ENCODE results near the gene SLC22A16. TPM values are rescaled to one million over a fixed set of nuclear protein-coding genes. Genes with fewer than 3 reads are reported as not detected.
A peak's percentile ranks its signal among the peaks of the same experiment; 100 is the strongest.

Gene SLC22A16
- polyA plus RNA-seq, 1 donor (not counting 4 experiments of a cell fraction or from before 2014, with no cell fraction given): not detected

DNA sequence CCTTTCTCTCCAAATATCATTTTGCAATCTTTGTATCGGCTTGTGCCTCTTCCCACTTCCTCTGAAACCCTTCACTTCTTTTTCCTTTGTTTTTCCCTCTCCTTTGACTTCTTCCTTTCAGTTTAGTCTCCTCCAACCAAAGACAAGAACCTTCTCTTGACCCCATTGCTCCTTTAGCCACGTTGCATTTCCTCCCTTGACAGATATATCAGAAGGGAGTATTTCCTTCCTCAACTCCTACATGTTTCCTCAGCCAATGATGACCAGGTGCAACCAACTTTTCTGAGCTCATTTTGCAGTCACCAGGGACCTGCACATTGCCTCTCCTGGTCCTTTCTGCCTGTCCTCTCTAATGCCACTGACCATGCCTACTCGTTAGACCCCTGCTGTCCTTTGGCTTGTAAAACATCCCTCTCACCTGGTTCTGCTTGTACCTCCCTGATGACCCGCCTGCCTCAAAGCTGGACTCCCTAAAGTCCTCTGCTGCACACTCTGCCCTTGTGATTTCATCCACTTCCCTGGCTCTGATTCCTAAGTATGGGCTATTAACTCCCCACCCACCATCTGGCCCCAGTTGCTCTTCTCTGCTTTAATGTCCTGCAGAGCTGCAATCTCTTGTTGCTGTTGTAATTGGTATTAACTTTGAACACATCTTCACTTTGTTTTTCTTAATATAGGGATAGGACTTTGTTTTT, 27.4 kb downstream of the SLC22A16 start:
- Histone ChIP-seq H3K79me2 (ENCODE audit: control insufficient read depth, insufficient read depth, low read length) (no peaks in the 10 kb centered on the region), H3K4me2 (ENCODE audit: control insufficient read depth, extremely low read depth, insufficient read depth, low read depth, low read length) (no peak overlapping the region), H3K27me3 (ENCODE audit: control insufficient read depth, extremely low read depth, insufficient read depth, low read length) (no peaks in the 10 kb centered on the region), H4K20me1 (ENCODE audit: control insufficient read depth, extremely low read depth, insufficient read depth, low read length) (no peaks in the 10 kb centered on the region), H3K4me3 (ENCODE audit: control insufficient read depth in 2 of 3, extremely low read depth in 1 of 3, insufficient read depth in 2 of 3, low read depth in 1 of 3, low read length in 3 of 3) (no peak overlapping the region), H3K9ac (ENCODE audit: control insufficient read depth, extremely low read depth, insufficient read depth, low read length) (no peak overlapping the region), H3K9me1 (ENCODE audit: control insufficient read depth, extremely low read depth, insufficient read depth, low read length) (no peaks in the 10 kb centered on the region), H3K27ac (ENCODE audit: control insufficient read depth, insufficient read depth, low read length) (no peak overlapping the region), H3K9me3 (ENCODE audit: control insufficient read depth, low read depth, low read length) (no peaks in the 10 kb centered on the region), H3K4me1 (ENCODE audit: control insufficient read depth, extremely low read depth, insufficient read depth, low read length) (peaks cover 20% of the 10 kb centered on the region), H3K36me3 (ENCODE audit: control insufficient read depth in 2 of 2, extremely low read depth in 1 of 2, insufficient read depth in 2 of 2, low read length in 2 of 2) (no peaks in the 10 kb centered on the region), H2AFZ (ENCODE audit: control insufficient read depth, low read length) (no peak overlapping the region)
- TF ChIP-seq, protein P1, sequence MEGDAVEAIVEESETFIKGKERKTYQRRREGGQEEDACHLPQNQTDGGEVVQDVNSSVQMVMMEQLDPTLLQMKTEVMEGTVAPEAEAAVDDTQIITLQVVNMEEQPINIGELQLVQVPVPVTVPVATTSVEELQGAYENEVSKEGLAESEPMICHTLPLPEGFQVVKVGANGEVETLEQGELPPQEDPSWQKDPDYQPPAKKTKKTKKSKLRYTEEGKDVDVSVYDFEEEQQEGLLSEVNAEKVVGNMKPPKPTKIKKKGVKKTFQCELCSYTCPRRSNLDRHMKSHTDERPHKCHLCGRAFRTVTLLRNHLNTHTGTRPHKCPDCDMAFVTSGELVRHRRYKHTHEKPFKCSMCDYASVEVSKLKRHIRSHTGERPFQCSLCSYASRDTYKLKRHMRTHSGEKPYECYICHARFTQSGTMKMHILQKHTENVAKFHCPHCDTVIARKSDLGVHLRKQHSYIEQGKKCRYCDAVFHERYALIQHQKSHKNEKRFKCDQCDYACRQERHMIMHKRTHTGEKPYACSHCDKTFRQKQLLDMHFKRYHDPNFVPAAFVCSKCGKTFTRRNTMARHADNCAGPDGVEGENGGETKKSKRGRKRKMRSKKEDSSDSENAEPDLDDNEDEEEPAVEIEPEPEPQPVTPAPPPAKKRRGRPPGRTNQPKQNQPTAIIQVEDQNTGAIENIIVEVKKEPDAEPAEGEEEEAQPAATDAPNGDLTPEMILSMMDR (optimal IDR thresholded peaks at IDR 0.05 in 1 of 3, IDR thresholded peaks at IDR 0.05 in 1 of 3, conservative IDR thresholded peaks at IDR 0.05 in 1 of 3; ENCODE audit: extremely low read depth in 1 of 3, insufficient read depth in 2 of 3, low read length in 3 of 3): no peak
- TF ChIP-seq EZH2 (IDR thresholded peaks at IDR 0.05; ENCODE audit: low read length): no peak
- FAIRE-seq: no peak
- DNase-seq (ENCODE audit: low read depth, low spot score): no peak
- dilution Hi-C loops (cut with MboI; ENCODE audit: extremely low pct_ligation_motif_present, low sequenced_read_pairs): no loop called here

DNA sequence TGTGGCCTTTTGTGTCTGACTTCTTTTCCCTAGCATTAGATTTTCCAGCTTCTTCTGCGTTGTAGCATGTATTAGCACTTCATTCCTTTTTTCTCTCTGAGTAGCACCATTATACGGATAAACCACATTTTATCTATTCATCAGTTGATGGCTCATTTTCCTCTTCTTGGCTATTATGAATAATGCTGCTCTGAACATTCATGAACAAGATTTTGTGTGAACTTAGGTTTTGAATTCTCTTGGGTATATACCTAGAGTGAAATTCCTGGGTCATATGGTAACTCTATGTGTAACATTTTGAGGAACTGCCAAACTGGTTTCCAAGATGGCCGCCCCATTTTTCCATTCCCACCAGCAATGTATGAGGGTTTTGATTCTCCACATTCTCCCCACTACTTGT, 28.7 kb downstream of the SLC22A16 start:
- H3K36me3 ChIP-seq (ENCODE audit: control insufficient read depth in 2 of 2, extremely low read depth in 1 of 2, insufficient read depth in 2 of 2, low read length in 2 of 2): no peaks in the 10 kb centered on the region
- no peaks in the 10 kb centered on the region for H3K27me3 ChIP-seq (ENCODE audit: control insufficient read depth, extremely low read depth, insufficient read depth, low read length)
- no peak overlapping the region for H3K4me2 ChIP-seq (ENCODE audit: control insufficient read depth, extremely low read depth, insufficient read depth, low read depth, low read length)
- TF ChIP-seq, protein P1 (optimal IDR thresholded peaks at IDR 0.05 in 1 of 3, IDR thresholded peaks at IDR 0.05 in 1 of 3, conservative IDR thresholded peaks at IDR 0.05 in 1 of 3; ENCODE audit: extremely low read depth in 1 of 3, insufficient read depth in 2 of 3, low read length in 3 of 3): no peak
- TF ChIP-seq EZH2 (IDR thresholded peaks at IDR 0.05; ENCODE audit: low read length): no peak
- no peak overlapping the region for H3K9ac ChIP-seq (ENCODE audit: control insufficient read depth, extremely low read depth, insufficient read depth, low read length)
- H3K9me3 ChIP-seq (ENCODE audit: control insufficient read depth, low read depth, low read length): no peaks in the 10 kb centered on the region
- H3K79me2 ChIP-seq (ENCODE audit: control insufficient read depth, insufficient read depth, low read length): no peaks in the 10 kb centered on the region
- H3K9me1 ChIP-seq (ENCODE audit: control insufficient read depth, extremely low read depth, insufficient read depth, low read length): no peaks in the 10 kb centered on the region
- no peak overlapping the region for H3K4me3 ChIP-seq (ENCODE audit: control insufficient read depth in 2 of 3, extremely low read depth in 1 of 3, insufficient read depth in 2 of 3, low read depth in 1 of 3, low read length in 3 of 3)
- dilution Hi-C loops (cut with MboI; ENCODE audit: extremely low pct_ligation_motif_present, low sequenced_read_pairs): no loop called here
- FAIRE-seq (peak; percentile 34), DNase-seq (ENCODE audit: low read depth, low spot score) (no peak)
- H2AFZ ChIP-seq (ENCODE audit: control insufficient read depth, low read length): no peak overlapping the region
- no peaks in the 10 kb centered on the region for H4K20me1 ChIP-seq (ENCODE audit: control insufficient read depth, extremely low read depth, insufficient read depth, low read length)
- no peak overlapping the region for H3K27ac ChIP-seq (ENCODE audit: control insufficient read depth, insufficient read depth, low read length)
- peaks cover 20% of the 10 kb centered on the region for H3K4me1 ChIP-seq (ENCODE audit: control insufficient read depth, extremely low read depth, insufficient read depth, low read length)
